Measurements from ENCODE around the gene GTSE1.

GTSE1 gene

DNA sequence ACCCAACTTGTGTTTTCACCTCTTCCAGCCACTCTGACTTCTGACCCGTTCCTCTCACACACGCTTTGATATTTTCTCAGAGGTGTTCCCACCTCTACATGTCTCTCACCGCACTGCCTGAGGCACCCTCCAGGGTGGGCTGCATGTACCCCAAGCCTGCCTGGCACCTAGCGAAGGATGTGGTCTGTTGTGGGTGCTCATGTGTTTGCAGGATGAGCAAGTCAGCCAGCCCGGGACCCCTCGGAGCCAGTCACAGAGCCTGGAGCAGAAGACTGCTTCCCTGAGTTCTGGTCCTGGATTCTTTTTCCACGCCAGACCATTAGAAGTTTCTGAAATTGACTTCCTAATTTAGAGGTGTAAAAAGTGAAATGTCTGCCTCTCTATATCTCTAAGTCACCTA, 3.8 kb downstream of the GTSE1 start:
- no peak for TF ChIP-seq POLR2AphosphoS5 (IDR thresholded peaks at IDR 0.05; ENCODE audit: low read depth, low read length)
- no peak for TF ChIP-seq TAF1 (IDR thresholded peaks at IDR 0.05; ENCODE audit: borderline replicate concordance, insufficient read depth, low read length)

GRCh38 chr22:46303347-46303965, 6.8 kb downstream of the GTSE1 start:
- TF ChIP-seq FOXP2 (optimal IDR thresholded peaks at IDR 0.05; ENCODE audit: borderline replicate concordance, extremely low read depth, extremely low read length, insufficient read depth) (no peak), REST (IDR thresholded peaks at IDR 0.05; ENCODE audit: insufficient read depth in 1 of 2, low read depth in 2 of 2, low read length in 2 of 2) (no peak)

GRCh38 chr22:46308283-46308988, 11.8 kb downstream of the GTSE1 start:
- TF ChIP-seq SIN3A (IDR thresholded peaks at IDR 0.05; ENCODE audit: borderline replicate concordance, insufficient read depth, low read length) (no peak), TAF1 (IDR thresholded peaks at IDR 0.05; ENCODE audit: borderline replicate concordance, insufficient read depth, low read length) (no peak), REST (IDR thresholded peaks at IDR 0.05; ENCODE audit: insufficient read depth in 1 of 2, low read depth in 2 of 2, low read length in 2 of 2) (no peak), POLR2AphosphoS5 (IDR thresholded peaks at IDR 0.05; ENCODE audit: low read depth, low read length) (no peak), FOXP2 (optimal IDR thresholded peaks at IDR 0.05; ENCODE audit: borderline replicate concordance, extremely low read depth, extremely low read length, insufficient read depth) (no peak)

GRCh38 chr22:46309526-46310085, 12.9 kb downstream of the GTSE1 start:
- TF ChIP-seq REST (IDR thresholded peaks at IDR 0.05; ENCODE audit: insufficient read depth in 1 of 2, low read depth in 2 of 2, low read length in 2 of 2) (no peak), SIN3A (IDR thresholded peaks at IDR 0.05; ENCODE audit: borderline replicate concordance, insufficient read depth, low read length) (no peak), TAF1 (IDR thresholded peaks at IDR 0.05; ENCODE audit: borderline replicate concordance, insufficient read depth, low read length) (no peak), FOXP2 (optimal IDR thresholded peaks at IDR 0.05; ENCODE audit: borderline replicate concordance, extremely low read depth, extremely low read length, insufficient read depth) (no peak), POLR2AphosphoS5 (IDR thresholded peaks at IDR 0.05; ENCODE audit: low read depth, low read length) (no peak)

GRCh38 chr22:46312056-46312455, 15.4 kb downstream of the GTSE1 start:
- no peak for TF ChIP-seq SIN3A (IDR thresholded peaks at IDR 0.05; ENCODE audit: borderline replicate concordance, insufficient read depth, low read length)
- no peak for TF ChIP-seq FOXP2 (optimal IDR thresholded peaks at IDR 0.05; ENCODE audit: borderline replicate concordance, extremely low read depth, extremely low read length, insufficient read depth)
- TF ChIP-seq REST (IDR thresholded peaks at IDR 0.05; ENCODE audit: insufficient read depth in 1 of 2, low read depth in 2 of 2, low read length in 2 of 2) = no peak
- TF ChIP-seq TAF1 (IDR thresholded peaks at IDR 0.05; ENCODE audit: borderline replicate concordance, insufficient read depth, low read length) = no peak
- TF ChIP-seq POLR2AphosphoS5 (IDR thresholded peaks at IDR 0.05; ENCODE audit: low read depth, low read length) = no peak
